ENCODE results near the gene FAAP24. TPM values are rescaled to one million over a fixed set of nuclear protein-coding genes. Genes with fewer than 3 reads are reported as not detected.
A peak's percentile ranks its signal among the peaks of the same experiment; 100 is the strongest.

The FAAP24 gene
- total RNA-seq, 1 experiment from 2014 or later: 6.0 TPM

DNA sequence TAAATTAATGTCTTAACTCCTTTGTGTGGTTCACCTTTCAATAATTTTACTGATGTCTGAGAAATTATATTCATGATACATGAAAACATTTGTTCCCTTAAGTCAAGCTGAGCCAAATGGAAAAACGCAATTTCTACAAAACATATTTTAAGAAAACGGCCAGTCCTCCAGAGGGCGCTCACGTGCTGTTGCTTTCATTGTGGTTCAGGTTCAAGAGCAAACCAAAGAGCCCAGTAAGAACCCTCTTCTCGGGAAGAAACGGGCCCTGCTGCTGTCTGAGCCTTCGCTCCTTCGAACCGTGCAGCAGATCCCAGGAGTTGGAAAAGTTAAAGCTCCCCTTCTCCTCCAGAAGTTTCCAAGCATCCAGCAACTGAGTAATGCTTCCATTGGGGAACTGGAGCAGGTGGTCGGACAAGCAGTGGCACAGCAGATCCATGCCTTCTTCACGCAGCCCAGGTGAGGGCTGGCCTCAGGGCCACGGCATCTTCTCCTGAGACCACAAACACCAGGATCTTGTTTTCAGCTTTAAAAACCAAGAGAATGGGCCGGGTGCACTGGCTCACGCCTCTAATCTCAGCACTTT lies 4.3 kb downstream of the FAAP24 start:
- H4K8ac ChIP-seq (replicated peaks; ENCODE audit: insufficient read length, low read depth, low read length): no peak overlapping the region
- peak; percentile 60 for DNase-seq
- H3K27ac ChIP-seq (ENCODE audit: insufficient read length, low read depth, low read length): peak overlapping the region; percentile 71
- no CpG with 5 or more reads among the region's 14 CpGs for WGBS (ENCODE audit: extremely low coverage, insufficient read length, low lambda C conversion rate)
- H3K4me1 ChIP-seq (ENCODE audit: insufficient read depth, low read length): no peaks in the 10 kb centered on the region
- H2BK120ac ChIP-seq (ENCODE audit: low read depth, low read length, poor library complexity, severe bottlenecking): no peak overlapping the region
- no peak overlapping the region for H3K9ac ChIP-seq (ENCODE audit: extremely low read depth, insufficient read length, low read length)
- no peak overlapping the region for H3K23ac ChIP-seq (ENCODE audit: insufficient read length, low read depth, low read length)
- H3K18ac ChIP-seq (ENCODE audit: insufficient read length, low read depth, low read length): no peak overlapping the region
- H3K27me3 Mint-ChIP-seq (ENCODE audit: low read depth): no peaks in the 10 kb centered on the region
- no peak overlapping the region for H2BK15ac ChIP-seq (ENCODE audit: low read depth, low read length)
- H3K9me3 Mint-ChIP-seq: no peaks in the 10 kb centered on the region
- H2AK5ac ChIP-seq (ENCODE audit: insufficient read length, low read length): no peak overlapping the region
- TF ChIP-seq, protein P1, sequence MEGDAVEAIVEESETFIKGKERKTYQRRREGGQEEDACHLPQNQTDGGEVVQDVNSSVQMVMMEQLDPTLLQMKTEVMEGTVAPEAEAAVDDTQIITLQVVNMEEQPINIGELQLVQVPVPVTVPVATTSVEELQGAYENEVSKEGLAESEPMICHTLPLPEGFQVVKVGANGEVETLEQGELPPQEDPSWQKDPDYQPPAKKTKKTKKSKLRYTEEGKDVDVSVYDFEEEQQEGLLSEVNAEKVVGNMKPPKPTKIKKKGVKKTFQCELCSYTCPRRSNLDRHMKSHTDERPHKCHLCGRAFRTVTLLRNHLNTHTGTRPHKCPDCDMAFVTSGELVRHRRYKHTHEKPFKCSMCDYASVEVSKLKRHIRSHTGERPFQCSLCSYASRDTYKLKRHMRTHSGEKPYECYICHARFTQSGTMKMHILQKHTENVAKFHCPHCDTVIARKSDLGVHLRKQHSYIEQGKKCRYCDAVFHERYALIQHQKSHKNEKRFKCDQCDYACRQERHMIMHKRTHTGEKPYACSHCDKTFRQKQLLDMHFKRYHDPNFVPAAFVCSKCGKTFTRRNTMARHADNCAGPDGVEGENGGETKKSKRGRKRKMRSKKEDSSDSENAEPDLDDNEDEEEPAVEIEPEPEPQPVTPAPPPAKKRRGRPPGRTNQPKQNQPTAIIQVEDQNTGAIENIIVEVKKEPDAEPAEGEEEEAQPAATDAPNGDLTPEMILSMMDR (conservative IDR thresholded peaks at IDR 0.05): peak; percentile 89
- no peak overlapping the region for H3K4me2 ChIP-seq (ENCODE audit: insufficient read depth, insufficient read length, low read length)
- H3T11ph ChIP-seq (ENCODE audit: low read length): no peak overlapping the region
- no peaks in the 10 kb centered on the region for H3K79me1 ChIP-seq (ENCODE audit: insufficient read depth, low read depth, low read length, poor library complexity, severe bottlenecking)
- H4K91ac ChIP-seq (ENCODE audit: insufficient read length, low read depth, low read length): no peak overlapping the region
- H2BK20ac ChIP-seq (ENCODE audit: low read depth, low read length, poor library complexity, severe bottlenecking): no peak overlapping the region
- H3K14ac ChIP-seq (ENCODE audit: insufficient read depth, low read length): no peak overlapping the region
- no peak overlapping the region for H3K56ac ChIP-seq (ENCODE audit: insufficient read length, low read depth, low read length)
- no peak overlapping the region for H2BK5ac ChIP-seq (ENCODE audit: insufficient read length, low read length)
- no peak overlapping the region for H3K4ac ChIP-seq (ENCODE audit: low read depth, low read length)
- no peak overlapping the region; a peak in 1 of 7 replicates for H3K27ac Mint-ChIP-seq
- H3K4me3 Mint-ChIP-seq: no peak overlapping the region
- H3K4me1 Mint-ChIP-seq: peaks cover 0 to 3% of the 10 kb centered on the region in 2 experiments; a peak in 1 of 4 replicates
- H3K9me3 ChIP-seq (ENCODE audit: control insufficient read depth, low read depth, low read length): no peaks in the 10 kb centered on the region
- H3K27me3 ChIP-seq (ENCODE audit: insufficient read depth, low read length): no peaks in the 10 kb centered on the region
- no peak overlapping the region for H2BK12ac ChIP-seq (ENCODE audit: insufficient read length, low read depth, low read length)
- H3K23me2 ChIP-seq (ENCODE audit: insufficient read length, low read depth, low read length, poor library complexity, severe bottlenecking): peaks cover 3% of the 10 kb centered on the region
- no peaks in the 10 kb centered on the region for H4K20me1 ChIP-seq (ENCODE audit: control insufficient read depth, insufficient read depth, insufficient read length)
- H4K5ac ChIP-seq (ENCODE audit: insufficient read length, low read depth, low read length): no peak overlapping the region
- H3K36me3 Mint-ChIP-seq (ENCODE audit: insufficient read depth in 1 of 3, low read depth in 3 of 3): peaks cover 7 to 56% (median 33%) of the 10 kb centered on the region in 3 experiments; a peak in 6 of 7 replicates
- no peak overlapping the region for H2AFZ ChIP-seq (ENCODE audit: low read length)
- no peaks in the 10 kb centered on the region; the same call in 1 of the 2 replicates for H3K79me2 ChIP-seq (ENCODE audit: insufficient read depth, low read length)

All from H9 (cell line).